MV-4-11 (cell line): ENCODE results near the gene ZNF507.
"Not testable (repeated sequence)": the region's sequence is repeated elsewhere in the genome, so short reads cannot be mapped to it uniquely, and the experiment has no call there.

Experiments used
- DNase-seq: peaks from one replicate; lab custom pipeline; 2025; lab: John Stamatoyannopoulos, UW

Gene ZNF507

GRCh38 chr19:32368787-32369186 lies 23.4 kb downstream of the ZNF507 start:
- no peak for DNase-seq

DNA sequence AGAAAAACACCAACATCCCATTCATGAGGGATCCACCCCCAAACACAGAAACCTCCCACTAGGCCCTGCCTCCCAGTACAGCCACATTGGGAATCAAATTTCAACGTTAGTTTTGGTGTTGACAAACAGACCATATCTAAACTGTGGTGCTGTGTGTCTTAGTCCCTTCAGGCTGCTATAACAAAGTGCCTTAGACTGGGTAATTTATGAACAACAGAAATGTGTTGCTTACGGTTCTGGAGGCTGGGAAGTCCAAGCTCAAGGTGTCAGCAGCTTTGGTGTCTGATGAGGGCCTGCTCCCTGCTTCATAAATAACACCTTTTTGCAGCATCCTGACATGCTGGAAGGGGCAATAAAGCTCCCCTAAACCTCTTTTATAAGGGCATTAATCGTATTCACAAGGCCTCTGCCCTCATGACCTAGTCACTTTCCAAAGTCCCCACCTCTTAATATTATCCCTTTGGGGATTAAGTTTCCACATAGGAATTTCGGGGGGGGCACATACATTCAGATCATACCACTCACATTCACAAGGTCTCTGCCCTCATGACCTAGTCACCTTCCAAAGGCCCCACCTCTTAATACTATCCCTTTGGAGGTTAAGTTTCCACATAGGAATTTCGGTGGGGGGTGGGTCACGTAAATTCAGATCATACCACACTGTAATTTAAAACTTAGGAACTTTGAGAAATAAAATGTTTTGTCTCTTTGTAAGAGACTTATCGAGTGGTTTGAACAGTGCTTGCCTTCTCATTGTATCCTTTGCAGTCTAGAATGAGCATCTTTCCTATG lies 27.5 kb downstream of the ZNF507 start:
- no peak for DNase-seq

- DNase-seq = peak; percentile 14
Observed at GRCh38 chr19:32373585-32374295, 28.3 kb downstream of the ZNF507 start.

DNA sequence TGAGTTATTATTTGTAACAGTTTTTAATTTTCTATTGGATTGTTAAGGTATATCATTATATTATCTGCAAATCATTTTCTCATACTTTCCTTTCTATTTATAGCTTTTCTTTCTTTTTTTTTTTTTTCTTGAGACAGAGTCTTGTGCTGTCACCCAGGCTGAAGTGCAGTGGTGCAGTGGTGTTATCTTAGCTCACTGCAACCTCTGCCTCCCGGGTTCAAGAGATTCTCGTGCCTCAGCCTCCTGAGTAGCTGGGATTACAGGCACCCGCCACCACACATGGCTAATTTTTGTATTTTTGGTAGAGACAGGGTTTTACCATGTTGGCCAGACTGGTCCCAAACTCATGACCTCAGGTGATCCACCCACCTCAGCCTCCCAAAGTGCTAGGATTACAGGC lies 29.0 kb downstream of the ZNF507 start:
- not testable (repeated sequence) for DNase-seq

GRCh38 chr19:32377088-32377487 lies 31.7 kb downstream of the ZNF507 start:
- not testable (repeated sequence) for DNase-seq

DNA sequence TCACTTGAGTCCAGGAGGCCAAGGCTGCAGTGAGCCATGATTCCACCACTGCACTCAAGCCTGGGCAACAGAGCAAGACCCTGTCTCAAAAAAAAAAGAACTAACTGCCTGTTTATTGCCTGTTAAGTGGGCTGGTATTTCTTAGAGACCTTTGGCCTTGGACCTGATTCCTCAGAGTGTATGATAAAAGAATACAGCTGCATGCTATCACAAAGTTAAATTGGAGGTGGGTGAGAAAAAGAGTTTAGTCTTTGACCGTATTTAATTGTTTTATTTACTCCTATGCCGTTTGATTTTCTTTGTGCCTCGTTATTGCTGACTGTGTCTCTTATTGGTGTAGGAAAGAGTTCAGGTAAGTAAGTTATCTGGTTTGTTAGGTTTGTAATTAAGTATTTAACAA lies 34.9 kb downstream of the ZNF507 start:
- DNase-seq = no peak

GRCh38 chr19:32387701-32388392 lies 42.4 kb downstream of the ZNF507 start:
- DNase-seq = no peak

GRCh38 chr19:32388393-32388855 lies 43.0 kb downstream of the ZNF507 start:
- no peak for DNase-seq

- DNase-seq = no peak
Observed at GRCh38 chr19:32392901-32393300, 47.5 kb downstream of the ZNF507 start.

- no peak for DNase-seq
Observed at GRCh38 chr19:32396046-32396652, 50.7 kb downstream of the ZNF507 start.

GRCh38 chr19:32397671-32398101 lies 52.3 kb downstream of the ZNF507 start:
- DNase-seq = peak; percentile 19

- no peak for DNase-seq
Observed at GRCh38 chr19:32401992-32402391, 56.6 kb downstream of the ZNF507 start.

- DNase-seq = no peak
Observed at GRCh38 chr19:32403291-32403995, 58.0 kb downstream of the ZNF507 start.

- peak; percentile 36 for DNase-seq
Observed at GRCh38 chr19:32404213-32404932, 59.0 kb downstream of the ZNF507 start.

- no peak for DNase-seq
Observed at GRCh38 chr19:32404933-32405430, 59.6 kb downstream of the ZNF507 start.

GRCh38 chr19:32405431-32406160 lies 60.2 kb downstream of the ZNF507 start, which contains the start of gene DPY19L3:
Gene DPY19L3 (plus strand): TSS chr19:32405770. CDS start chr19:32408254, 2,484 bp downstream.
- DNase-seq = peak; percentile 94

DNA sequence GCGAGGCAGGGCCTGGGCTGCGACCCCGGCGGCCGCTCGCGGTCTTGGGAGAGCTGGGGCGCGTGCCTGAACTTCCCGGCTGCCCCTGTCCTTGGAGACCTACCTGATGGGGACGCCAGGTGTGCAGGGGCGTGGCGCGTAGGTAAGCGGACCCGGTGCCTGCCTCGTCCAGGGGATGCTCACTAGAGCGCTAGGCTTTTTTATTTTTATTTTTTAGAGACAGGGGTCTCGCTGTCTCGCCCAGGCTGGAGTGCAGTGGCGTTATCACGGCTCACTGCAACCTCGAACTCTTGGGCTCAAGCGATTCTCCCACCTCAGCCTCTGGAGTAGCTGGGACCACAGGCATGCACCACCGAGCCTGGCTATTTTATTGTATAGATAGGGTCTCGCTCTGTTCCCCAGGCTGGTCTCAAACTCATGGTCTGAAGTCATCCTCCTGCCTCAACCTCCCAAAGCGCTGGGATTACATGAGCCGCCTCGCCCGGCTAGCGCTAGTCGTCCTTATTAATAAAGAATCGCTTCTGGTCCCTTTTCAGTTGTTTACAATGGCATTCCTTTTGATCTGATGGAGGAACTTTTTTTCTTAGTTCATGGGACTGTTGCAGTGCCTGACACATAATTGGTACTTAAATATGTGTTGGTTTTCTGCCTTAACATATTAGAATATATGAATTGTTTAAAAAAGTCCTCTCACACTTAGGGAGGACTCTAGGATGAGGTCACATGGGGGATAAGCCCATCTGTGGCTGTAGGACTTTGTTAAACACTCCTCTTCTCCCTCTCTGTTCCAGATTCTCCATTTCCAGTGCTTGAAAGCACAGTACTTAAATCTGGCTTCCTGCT lies 61.0 kb downstream of the ZNF507 start:
- DNase-seq = peak; percentile 13

DNA sequence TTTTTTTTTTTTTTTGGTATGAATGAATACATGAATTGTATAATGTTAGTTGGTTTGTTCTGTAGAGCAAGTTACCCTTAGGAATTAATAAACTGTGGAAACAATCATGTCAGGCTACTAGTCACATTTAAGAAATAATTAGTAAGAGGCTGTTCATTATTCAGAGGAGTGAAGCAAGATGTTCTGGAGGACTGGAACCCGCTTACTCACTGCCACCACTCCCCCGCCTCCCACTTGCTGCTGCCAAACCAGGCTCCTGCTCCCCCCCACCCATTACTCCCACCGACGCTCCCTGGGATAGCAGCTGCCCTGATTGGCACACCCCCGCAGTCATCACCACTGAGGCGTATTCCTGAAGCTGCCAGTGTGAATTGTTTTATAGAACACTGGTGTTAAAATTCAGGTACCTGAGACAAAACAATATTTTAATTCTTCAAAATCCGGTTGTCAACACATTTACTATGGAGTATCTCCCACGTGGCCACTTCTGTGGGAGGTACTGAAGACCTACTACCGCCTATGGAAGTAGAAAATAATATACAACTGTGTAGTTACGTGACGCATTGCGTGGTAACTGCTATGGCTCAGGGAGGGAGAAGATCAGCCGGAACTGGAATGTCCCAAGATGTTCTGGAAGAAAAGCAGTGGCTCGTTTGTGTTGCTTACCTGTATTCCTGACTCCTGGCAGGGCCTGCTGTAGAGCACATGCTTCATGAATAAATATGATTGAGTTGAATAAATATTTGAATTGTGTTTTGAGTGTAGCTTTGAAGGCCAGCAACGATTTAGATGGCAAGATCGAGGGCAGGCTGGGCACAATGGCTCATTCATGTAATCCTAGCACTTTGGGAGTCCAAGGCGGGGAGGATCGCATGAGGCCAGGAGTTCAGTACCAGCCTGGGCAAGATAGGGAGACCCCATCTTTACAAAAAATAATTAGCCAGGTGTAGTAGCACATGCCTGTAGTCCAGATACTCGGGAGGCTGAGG lies 61.9 kb downstream of the ZNF507 start:
- no peak for DNase-seq
